Mesodermal cell (in vitro differentiated cells): ENCODE data around the gene ESR1.
"Not testable (repeated sequence)": the region's sequence is repeated elsewhere in the genome, so short reads cannot be mapped to it uniquely, and the experiment has no call there.

Source experiments
- H3K27ac ChIP-seq: 2 replicates; pipeline ENCODE4 v1.7.0; 2013; ENCODE audit warnings: mild to moderate bottlenecking, low read depth, low read length, moderate library complexity; ENCODE audit not compliant: severe bottlenecking
- H3K36me3 ChIP-seq: 2 replicates; pipeline ENCODE4 v1.7.1; 2013; ENCODE audit warnings: mild to moderate bottlenecking, low read length, moderate library complexity; ENCODE audit not compliant: control insufficient read depth, insufficient read depth
- H3K4me1 ChIP-seq: one replicate; pipeline ENCODE4 v1.7.1; 2013; ENCODE audit warnings: mild to moderate bottlenecking, low read length; ENCODE audit not compliant: insufficient read depth, control insufficient read depth, poor library complexity, severe bottlenecking
- H3K4me3 ChIP-seq: 2 replicates; pipeline ENCODE4 v1.7.0; 2013; ENCODE audit warnings: low read length, control low read depth, mild to moderate bottlenecking; ENCODE audit not compliant: insufficient read depth, poor library complexity, severe bottlenecking; ENCODE audit errors: extremely low read depth
- H3K9me3 ChIP-seq: 2 replicates; pipeline ENCODE4 v1.7.1; 2013; ENCODE audit warnings: mild to moderate bottlenecking, low read length, moderate library complexity; ENCODE audit not compliant: control insufficient read depth
- WGBS, 2 experiments: methylation state at CpG; one replicate each; pipeline ENCODE4 v1.1.5; 2013; ENCODE audit warnings: missing lambda C conversion rate in 2 of 2; ENCODE audit not compliant: insufficient coverage in 2 of 2; 5-methylcytosine and 5-hydroxymethylcytosine counted together

Gene ESR1

GRCh38 chr6:152068622-152069261 is 261.3 kb downstream of the ESR1 start:
- no peaks in the 10 kb centered on the region for H3K36me3 ChIP-seq
- no peaks in the 10 kb centered on the region for H3K9me3 ChIP-seq
- H3K27ac ChIP-seq = no peak overlapping the region
- 90 to 94% methylated on average over 2 of the region's 4 CpGs for WGBS, 2 experiments
- no peak overlapping the region for H3K4me3 ChIP-seq
- no peaks in the 10 kb centered on the region for H3K4me1 ChIP-seq

- Histone ChIP-seq H3K4me3 (no peak overlapping the region), H3K36me3 (no peaks in the 10 kb centered on the region), H3K27ac (no peak overlapping the region), H3K9me3 (no peaks in the 10 kb centered on the region), H3K4me1 (no peaks in the 10 kb centered on the region)
- WGBS, 2 experiments = 80% methylated on average over 1 of the region's 5 CpGs; no CpG with 5 or more reads in 1 of the 2 experiments
These were observed 263.1 kb downstream of the ESR1 start for GRCh38 chr6:152070556-152070955.

GRCh38 chr6:152071318-152071717 is 263.8 kb downstream of the ESR1 start:
- no CpG with 5 or more reads among the region's 3 CpGs for WGBS, 2 experiments
- Histone ChIP-seq H3K4me1 (no peaks in the 10 kb centered on the region), H3K4me3 (no peak overlapping the region), H3K9me3 (peaks cover 5% of the 10 kb centered on the region), H3K27ac (no peak overlapping the region), H3K36me3 (no peaks in the 10 kb centered on the region)

GRCh38 chr6:152071843-152072242 is 264.4 kb downstream of the ESR1 start:
- Histone ChIP-seq H3K27ac (no peak overlapping the region), H3K4me1 (no peaks in the 10 kb centered on the region), H3K36me3 (no peaks in the 10 kb centered on the region), H3K4me3 (no peak overlapping the region), H3K9me3 (peaks cover 9% of the 10 kb centered on the region)
- WGBS, 2 experiments = no CpG with 5 or more reads among the region's 3 CpGs

- H3K36me3 ChIP-seq, H3K9me3 ChIP-seq, H3K4me3 ChIP-seq, H3K27ac ChIP-seq, H3K4me1 ChIP-seq: not testable (repeated sequence)
- 78 to 91% methylated on average over 1 to 2 of the region's 3 CpGs for WGBS, 2 experiments
These were observed 268.8 kb downstream of the ESR1 start for GRCh38 chr6:152076242-152076641.

GRCh38 chr6:152078001-152078400 is 270.5 kb downstream of the ESR1 start:
- Histone ChIP-seq H3K4me1 (no peaks in the 10 kb centered on the region), H3K27ac (no peak overlapping the region), H3K9me3 (peaks cover 9% of the 10 kb centered on the region), H3K4me3 (no peak overlapping the region), H3K36me3 (no peaks in the 10 kb centered on the region)
- 73 to 79% methylated on average over 2 to 3 of the region's 4 CpGs for WGBS, 2 experiments

GRCh38 chr6:152078804-152079203 is 271.3 kb downstream of the ESR1 start:
- no peak overlapping the region for H3K27ac ChIP-seq
- 67 to 76% methylated on average over 6 to 7 of the region's 7 CpGs for WGBS, 2 experiments
- no peaks in the 10 kb centered on the region for H3K4me1 ChIP-seq
- H3K4me3 ChIP-seq = no peak overlapping the region
- H3K36me3 ChIP-seq = no peaks in the 10 kb centered on the region
- H3K9me3 ChIP-seq = peaks cover 9% of the 10 kb centered on the region

GRCh38 chr6:152085451-152085921 is 278.0 kb downstream of the ESR1 start:
- H3K4me3 ChIP-seq = no peak overlapping the region
- H3K4me1 ChIP-seq = peaks cover 15% of the 10 kb centered on the region
- H3K27ac ChIP-seq = peak overlapping the region; percentile 62
- no peaks in the 10 kb centered on the region for H3K9me3 ChIP-seq
- WGBS, 2 experiments = 84 to 94% methylated on average over 3 to 4 of the region's 4 CpGs
- no peaks in the 10 kb centered on the region for H3K36me3 ChIP-seq

- Histone ChIP-seq H3K36me3 (no peaks in the 10 kb centered on the region), H3K9me3 (no peaks in the 10 kb centered on the region), H3K27ac (no peak overlapping the region), H3K4me3 (no peak overlapping the region), H3K4me1 (peaks cover 23% of the 10 kb centered on the region)
- no CpG with 5 or more reads among the region's 3 CpGs for WGBS, 2 experiments
These were observed 278.9 kb downstream of the ESR1 start for GRCh38 chr6:152086223-152086873.

- H3K9me3 ChIP-seq = no peaks in the 10 kb centered on the region
- H3K27ac ChIP-seq = no peak overlapping the region
- no peak overlapping the region for H3K4me3 ChIP-seq
- H3K4me1 ChIP-seq = peaks cover 30% of the 10 kb centered on the region
- H3K36me3 ChIP-seq = no peaks in the 10 kb centered on the region
- WGBS, 2 experiments = 71 to 80% methylated on average over 1 of the region's 2 CpGs
These were observed 279.6 kb downstream of the ESR1 start for GRCh38 chr6:152087096-152087495.

GRCh38 chr6:152087701-152088100 is 280.2 kb downstream of the ESR1 start:
- Histone ChIP-seq H3K4me1 (peaks cover 32% of the 10 kb centered on the region), H3K27ac (no peak overlapping the region), H3K4me3 (no peak overlapping the region), H3K9me3 (no peaks in the 10 kb centered on the region), H3K36me3 (no peaks in the 10 kb centered on the region)
- 71 to 100% methylated on average over 1 of the region's 1 CpG for WGBS, 2 experiments
